ENCODE measurements around the gene RAB11B. TPM values are rescaled to one million over a fixed set of nuclear protein-coding genes. Genes with fewer than 3 reads are reported as not detected.

The RAB11B gene
- total RNA-seq, 1 experiment from 2014 or later = 140 TPM

- Histone ChIP-seq H3K27ac (ENCODE audit: low read depth, low read length) (no peak overlapping the region), H3K4me1 (ENCODE audit: control insufficient read depth in 1 of 2, insufficient read depth in 2 of 2, low read length in 2 of 2) (peaks cover 6 to 20% of the 10 kb centered on the region in 2 experiments; a peak in 3 of 4 replicates), H3K79me2 (ENCODE audit: insufficient read depth, low read length) (peaks cover 73% of the 10 kb centered on the region), H3K9me2 (ENCODE audit: insufficient read depth) (no peaks in the 10 kb centered on the region), H3K27me3 (ENCODE audit: insufficient read depth, low read length) (no peaks in the 10 kb centered on the region), H2AFZ (ENCODE audit: low read depth, low read length, poor library complexity, severe bottlenecking) (no peak overlapping the region), H3K4me3 (replicated peaks in 1 of 2; ENCODE audit: low read depth in 1 of 2, low read length in 2 of 2) (no peak overlapping the region), H3K36me3 (ENCODE audit: control insufficient read depth in 1 of 2, insufficient read depth in 2 of 2, low read length in 2 of 2) (no peaks in the 10 kb centered on the region; a peak in 2 of 4 replicates), H4K20me1 (ENCODE audit: insufficient read depth) (no peaks in the 10 kb centered on the region; the same call in 1 of the 2 replicates), H3K4me2 (ENCODE audit: low read length) (no peak overlapping the region), H3K9ac (ENCODE audit: low read length) (no peak overlapping the region), H3K9me3 (ENCODE audit: control insufficient read depth in 1 of 2, insufficient read depth in 1 of 2, low read depth in 1 of 2, low read length in 2 of 2) (no peaks in the 10 kb centered on the region)
- CTCF ChIA-PET = interaction anchor here (1.0 kb wide), 1 partner anchor 41 kb away, joined by 5 read pairs; no protein-coding TSS in a partner anchor
- TF ChIP-seq EZH2phosphoT487 (IDR thresholded peaks at IDR 0.05; ENCODE audit: borderline replicate concordance) (no peak), CBX3 (IDR thresholded peaks at IDR 0.05; ENCODE audit: low read depth) (no peak), SIN3A (IDR thresholded peaks at IDR 0.05; ENCODE audit: low read depth) (no peak), RAD21 (IDR thresholded peaks at IDR 0.05; ENCODE audit: low read depth) (no peak), JUND (IDR thresholded peaks at IDR 0.05) (no peak), POLR2AphosphoS5 (IDR thresholded peaks at IDR 0.05; ENCODE audit: low read depth, low read length) (no peak), POLR2A (IDR thresholded peaks at IDR 0.05; ENCODE audit: borderline replicate concordance, extremely low read depth, insufficient read depth, insufficient read length) (no peak), SRF (IDR thresholded peaks at IDR 0.05; ENCODE audit: low read depth) (no peak), CEBPB (IDR thresholded peaks at IDR 0.05; ENCODE audit: low read depth) (no peak), ZBTB33 (IDR thresholded peaks at IDR 0.05; ENCODE audit: extremely low read depth, insufficient replicate concordance, low read length) (no peak), ZFX (IDR thresholded peaks at IDR 0.05) (no peak), YY1 (IDR thresholded peaks at IDR 0.05; ENCODE audit: extremely low read depth, insufficient replicate concordance, low read depth, low read length) (no peak)
- TF ChIP-seq, protein P1, sequence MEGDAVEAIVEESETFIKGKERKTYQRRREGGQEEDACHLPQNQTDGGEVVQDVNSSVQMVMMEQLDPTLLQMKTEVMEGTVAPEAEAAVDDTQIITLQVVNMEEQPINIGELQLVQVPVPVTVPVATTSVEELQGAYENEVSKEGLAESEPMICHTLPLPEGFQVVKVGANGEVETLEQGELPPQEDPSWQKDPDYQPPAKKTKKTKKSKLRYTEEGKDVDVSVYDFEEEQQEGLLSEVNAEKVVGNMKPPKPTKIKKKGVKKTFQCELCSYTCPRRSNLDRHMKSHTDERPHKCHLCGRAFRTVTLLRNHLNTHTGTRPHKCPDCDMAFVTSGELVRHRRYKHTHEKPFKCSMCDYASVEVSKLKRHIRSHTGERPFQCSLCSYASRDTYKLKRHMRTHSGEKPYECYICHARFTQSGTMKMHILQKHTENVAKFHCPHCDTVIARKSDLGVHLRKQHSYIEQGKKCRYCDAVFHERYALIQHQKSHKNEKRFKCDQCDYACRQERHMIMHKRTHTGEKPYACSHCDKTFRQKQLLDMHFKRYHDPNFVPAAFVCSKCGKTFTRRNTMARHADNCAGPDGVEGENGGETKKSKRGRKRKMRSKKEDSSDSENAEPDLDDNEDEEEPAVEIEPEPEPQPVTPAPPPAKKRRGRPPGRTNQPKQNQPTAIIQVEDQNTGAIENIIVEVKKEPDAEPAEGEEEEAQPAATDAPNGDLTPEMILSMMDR (IDR thresholded peaks at IDR 0.05 in 2 of 3, conservative IDR thresholded peaks at IDR 0.05 in 1 of 3; ENCODE audit: borderline replicate concordance in 1 of 3, insufficient read depth in 1 of 3, low read depth in 2 of 3, low read length in 2 of 3) = no peak
- TF ChIP-seq, protein P2, sequence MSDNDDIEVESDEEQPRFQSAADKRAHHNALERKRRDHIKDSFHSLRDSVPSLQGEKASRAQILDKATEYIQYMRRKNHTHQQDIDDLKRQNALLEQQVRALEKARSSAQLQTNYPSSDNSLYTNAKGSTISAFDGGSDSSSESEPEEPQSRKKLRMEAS (IDR thresholded peaks at IDR 0.05) = no peak
- TF ChIP-seq, protein P3, sequence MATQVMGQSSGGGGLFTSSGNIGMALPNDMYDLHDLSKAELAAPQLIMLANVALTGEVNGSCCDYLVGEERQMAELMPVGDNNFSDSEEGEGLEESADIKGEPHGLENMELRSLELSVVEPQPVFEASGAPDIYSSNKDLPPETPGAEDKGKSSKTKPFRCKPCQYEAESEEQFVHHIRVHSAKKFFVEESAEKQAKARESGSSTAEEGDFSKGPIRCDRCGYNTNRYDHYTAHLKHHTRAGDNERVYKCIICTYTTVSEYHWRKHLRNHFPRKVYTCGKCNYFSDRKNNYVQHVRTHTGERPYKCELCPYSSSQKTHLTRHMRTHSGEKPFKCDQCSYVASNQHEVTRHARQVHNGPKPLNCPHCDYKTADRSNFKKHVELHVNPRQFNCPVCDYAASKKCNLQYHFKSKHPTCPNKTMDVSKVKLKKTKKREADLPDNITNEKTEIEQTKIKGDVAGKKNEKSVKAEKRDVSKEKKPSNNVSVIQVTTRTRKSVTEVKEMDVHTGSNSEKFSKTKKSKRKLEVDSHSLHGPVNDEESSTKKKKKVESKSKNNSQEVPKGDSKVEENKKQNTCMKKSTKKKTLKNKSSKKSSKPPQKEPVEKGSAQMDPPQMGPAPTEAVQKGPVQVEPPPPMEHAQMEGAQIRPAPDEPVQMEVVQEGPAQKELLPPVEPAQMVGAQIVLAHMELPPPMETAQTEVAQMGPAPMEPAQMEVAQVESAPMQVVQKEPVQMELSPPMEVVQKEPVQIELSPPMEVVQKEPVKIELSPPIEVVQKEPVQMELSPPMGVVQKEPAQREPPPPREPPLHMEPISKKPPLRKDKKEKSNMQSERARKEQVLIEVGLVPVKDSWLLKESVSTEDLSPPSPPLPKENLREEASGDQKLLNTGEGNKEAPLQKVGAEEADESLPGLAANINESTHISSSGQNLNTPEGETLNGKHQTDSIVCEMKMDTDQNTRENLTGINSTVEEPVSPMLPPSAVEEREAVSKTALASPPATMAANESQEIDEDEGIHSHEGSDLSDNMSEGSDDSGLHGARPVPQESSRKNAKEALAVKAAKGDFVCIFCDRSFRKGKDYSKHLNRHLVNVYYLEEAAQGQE (IDR thresholded peaks at IDR 0.05; ENCODE audit: low read depth) = no peak
- POLR2A ChIA-PET = interaction anchor here (1.0 kb wide), 1 partner anchor 41 kb away, joined by 4 read pairs; no protein-coding TSS in a partner anchor
- no TSS peak for BruUV-seq (replicated peaks)
- no peak for ATAC-seq
- RAD21 ChIA-PET (ENCODE audit: low non-redundant PET in 1 of 2, low total read pairs in 2 of 2, uncharacterized antibody in 2 of 2, unreplicated experiment in 2 of 2) = no interaction called here
- intact Hi-C loops (cut with micrococcal nuclease) = loop anchor here (1.0 to 2.0 kb wide), 2 partner anchors 42 to 49 kb away; no protein-coding TSS in a partner anchor
- no peak for DNase-seq (ENCODE audit: low read depth, low spot score)
These were observed 6.0 kb downstream of the RAB11B start for GRCh38 chr19:8396185-8396562.
